Measurements from ENCODE around the gene PKP4. TPM values are rescaled to one million over a fixed set of nuclear protein-coding genes. Genes with fewer than 3 reads are reported as not detected.

The PKP4 gene
- total and polyA plus RNA-seq, 11 donors: 17.6 to 66.7 (median 49.0) TPM

GRCh38 chr2:158668001-158668765 lies 211.4 kb downstream of the PKP4 start:
- H3K27me3 ChIP-seq: no peaks in the 10 kb centered on the region
- peaks cover 0 to 45% (median 31%) of the 10 kb centered on the region in 9 donors for H3K36me3 ChIP-seq
- TF ChIP-seq CTCF (IDR thresholded peaks at IDR 0.05) (no peak), POLR2A (IDR thresholded peaks at IDR 0.05) (no peak)
- 65 to 77% (median 72%) methylated on average over 5 of the region's 5 CpGs for WGBS, 4 donors
- intact Hi-C loops (cut with DNase I): loop anchor here in 6 of 10 donors (5.0 to 10.0 kb wide), 5 partner anchors 49 to 211 kb away; partner anchors contain the start of genes CCDC148 (in 1 of the 6) and PKP4 (in 1 of the 6)
- ATAC-seq: peak; percentile 39 to 68 (median 45)
- H3K4me1 ChIP-seq: peaks cover 4 to 66% (median 36%) of the 10 kb centered on the region in 12 donors
- peak overlapping the region in 10 of 12 donors; percentile 15 to 76 (median 58) for H3K27ac ChIP-seq
- H3K9me3 ChIP-seq: no peaks in the 10 kb centered on the region
- no peak for DNase-seq
- no peak overlapping the region for H3K4me3 ChIP-seq

GRCh38 chr2:158670292-158670691 lies 213.5 kb downstream of the PKP4 start:
- no peaks in the 10 kb centered on the region for H3K27me3 ChIP-seq
- intact Hi-C loops (cut with DNase I): loop anchor here in 4 of 10 donors (5.0 to 10.0 kb wide), 4 partner anchors 42 to 215 kb away; partner anchors contain the start of genes CCDC148 (in 1 of the 4) and PKP4 (in 1 of the 4)
- peaks cover 4 to 48% (median 29%) of the 10 kb centered on the region in 12 donors for H3K4me1 ChIP-seq
- H3K36me3 ChIP-seq: peaks cover 0 to 54% (median 37%) of the 10 kb centered on the region in 9 donors
- H3K27ac ChIP-seq: no peak overlapping the region
- WGBS, 4 donors: 94 to 99% (median 95%) methylated on average over 3 of the region's 3 CpGs
- no peak overlapping the region for H3K4me3 ChIP-seq
- no peaks in the 10 kb centered on the region for H3K9me3 ChIP-seq
- no peak for ATAC-seq
- no peak for TF ChIP-seq CTCF (IDR thresholded peaks at IDR 0.05)
- TF ChIP-seq POLR2A (IDR thresholded peaks at IDR 0.05): no peak
- DNase-seq: no peak

- no peak for ATAC-seq
- H3K36me3 ChIP-seq: peaks cover 0 to 63% (median 39%) of the 10 kb centered on the region in 9 donors
- 74 to 83% (median 80%) methylated on average over 19 of the region's 19 CpGs for WGBS, 4 donors
- TF ChIP-seq CTCF (IDR thresholded peaks at IDR 0.05): no peak
- TF ChIP-seq POLR2A (IDR thresholded peaks at IDR 0.05): no peak
- intact Hi-C loops (cut with DNase I): loop anchor here in 4 of 10 donors (5.0 to 10.0 kb wide), 4 partner anchors 41 to 217 kb away; partner anchors contain the start of genes CCDC148 (in 1 of the 4) and PKP4 (in 1 of the 4)
- H3K27ac ChIP-seq: peak overlapping the region in 1 of 12 donors; percentile 15
- no peak overlapping the region for H3K4me3 ChIP-seq
- H3K4me1 ChIP-seq: peaks cover 4 to 49% (median 21%) of the 10 kb centered on the region in 12 donors
- peak in 1 of 5 donors; percentile 42 for DNase-seq
- no peaks in the 10 kb centered on the region for H3K9me3 ChIP-seq
- H3K27me3 ChIP-seq: no peaks in the 10 kb centered on the region
Measured at GRCh38 chr2:158671360-158672245, 214.9 kb downstream of the PKP4 start.
